Thyroid gland (tissue), 4 donors: ENCODE data around the gene COL9A3.

ENCODE experiments used
- POLR2A ChIP-seq, 2 donors: fragments of 450-650 bp; IDR thresholded peaks; one replicate each; pipeline ENCODE4 v1.6.1; 2017; ENCODE audit warnings: antibody characterized with exemption in 2 of 2, mild to moderate bottlenecking in 2 of 2, moderate library complexity in 1 of 2
- TF ChIP-seq, protein P1 (sequence below), 6 experiments: fragments of 200-600 bp in 3 of 6; fragments of 450-650 bp in 3 of 6; sonication (generic) in 3 of 6; IDR thresholded peaks; one replicate each; pipeline ENCODE4 v1.5.1; 2016 to 2019; ENCODE audit warnings: antibody characterized with exemption in 6 of 6, mild to moderate bottlenecking in 2 of 6, inconsistent platforms in 1 of 6, moderate library complexity in 1 of 6

DNA sequence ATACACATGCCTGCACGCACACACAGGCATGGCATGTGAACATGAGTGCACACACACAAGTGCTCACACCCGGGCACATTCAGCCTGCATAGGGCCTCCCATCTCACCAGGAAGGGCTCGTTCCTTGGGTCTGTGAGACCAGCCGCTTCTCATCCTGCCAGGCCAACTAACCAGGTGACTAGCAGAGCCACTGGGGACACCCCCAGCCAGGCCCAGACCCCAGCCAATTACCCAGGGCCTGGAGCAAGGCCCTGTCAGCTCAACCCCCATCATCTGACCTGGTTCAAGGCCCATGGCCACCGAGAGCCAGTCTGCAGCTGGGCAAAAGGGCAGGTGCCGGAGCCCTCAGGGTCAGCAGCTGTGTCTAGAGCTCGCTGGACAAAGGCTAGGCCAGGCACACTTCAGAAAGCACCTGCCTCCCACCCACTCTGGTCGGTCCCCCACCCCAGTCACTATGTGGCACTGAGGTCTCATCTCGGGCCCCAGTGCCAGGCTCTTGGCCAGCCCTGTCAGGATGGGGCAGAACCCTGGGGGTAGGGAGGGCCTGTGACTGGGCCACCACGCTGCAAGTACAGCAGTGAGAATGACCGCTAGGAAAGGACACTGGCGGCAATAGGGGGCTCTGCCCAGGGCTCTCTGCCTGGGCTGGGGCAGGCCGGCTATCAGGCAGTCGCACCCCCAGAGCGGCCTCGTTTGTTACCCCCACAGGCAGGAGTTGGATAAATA lies 47.3 kb upstream of the COL9A3 start:
- TF ChIP-seq, protein P1, sequence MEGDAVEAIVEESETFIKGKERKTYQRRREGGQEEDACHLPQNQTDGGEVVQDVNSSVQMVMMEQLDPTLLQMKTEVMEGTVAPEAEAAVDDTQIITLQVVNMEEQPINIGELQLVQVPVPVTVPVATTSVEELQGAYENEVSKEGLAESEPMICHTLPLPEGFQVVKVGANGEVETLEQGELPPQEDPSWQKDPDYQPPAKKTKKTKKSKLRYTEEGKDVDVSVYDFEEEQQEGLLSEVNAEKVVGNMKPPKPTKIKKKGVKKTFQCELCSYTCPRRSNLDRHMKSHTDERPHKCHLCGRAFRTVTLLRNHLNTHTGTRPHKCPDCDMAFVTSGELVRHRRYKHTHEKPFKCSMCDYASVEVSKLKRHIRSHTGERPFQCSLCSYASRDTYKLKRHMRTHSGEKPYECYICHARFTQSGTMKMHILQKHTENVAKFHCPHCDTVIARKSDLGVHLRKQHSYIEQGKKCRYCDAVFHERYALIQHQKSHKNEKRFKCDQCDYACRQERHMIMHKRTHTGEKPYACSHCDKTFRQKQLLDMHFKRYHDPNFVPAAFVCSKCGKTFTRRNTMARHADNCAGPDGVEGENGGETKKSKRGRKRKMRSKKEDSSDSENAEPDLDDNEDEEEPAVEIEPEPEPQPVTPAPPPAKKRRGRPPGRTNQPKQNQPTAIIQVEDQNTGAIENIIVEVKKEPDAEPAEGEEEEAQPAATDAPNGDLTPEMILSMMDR (IDR thresholded peaks at IDR 0.05), result no peak
- TF ChIP-seq POLR2A (IDR thresholded peaks at IDR 0.05), result no peak
